ENCODE measurements around the gene MSI2. TPM values are rescaled to one million over a fixed set of nuclear protein-coding genes. Genes with fewer than 3 reads are reported as not detected.
A peak's percentile ranks its signal among the peaks of the same experiment; 100 is the strongest.

MSI2 gene
- total RNA-seq, 2 experiments from 2014 or later = 107 to 111 TPM

DNA sequence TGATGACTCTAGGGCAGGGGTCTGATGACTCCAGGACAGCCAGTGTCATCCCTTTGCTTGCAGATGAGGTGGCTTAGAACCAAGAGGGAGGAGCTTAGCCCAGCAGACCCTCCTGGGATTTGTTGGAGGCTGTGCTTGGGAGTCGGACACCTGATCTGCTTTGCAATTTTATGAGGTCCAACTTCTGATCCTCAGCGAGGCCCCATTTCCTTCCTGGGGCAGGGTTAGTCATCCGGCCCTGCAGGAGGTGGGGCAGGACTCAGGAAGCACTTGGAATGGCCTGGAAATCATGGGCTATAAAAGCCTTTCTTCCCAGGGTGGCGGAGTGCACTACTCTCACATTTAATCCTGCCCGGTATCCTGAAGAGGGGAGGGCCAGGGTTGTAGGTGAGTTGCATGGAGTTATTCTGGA is 168.5 kb downstream of the MSI2 start:
- Mint-ChIP-seq H3K4me3 (no peak overlapping the region), H3K4me1 (peaks cover 25% of the 10 kb centered on the region), H3K27ac (no peak overlapping the region), H3K9me3 (no peaks in the 10 kb centered on the region), H3K27me3 (no peaks in the 10 kb centered on the region), H3K36me3 (ENCODE audit: low read depth) (peaks cover 11% of the 10 kb centered on the region)
- DNase-seq = no peak
- ChIA-PET POLR2A (no interaction called here), CTCF (no interaction called here)

DNA sequence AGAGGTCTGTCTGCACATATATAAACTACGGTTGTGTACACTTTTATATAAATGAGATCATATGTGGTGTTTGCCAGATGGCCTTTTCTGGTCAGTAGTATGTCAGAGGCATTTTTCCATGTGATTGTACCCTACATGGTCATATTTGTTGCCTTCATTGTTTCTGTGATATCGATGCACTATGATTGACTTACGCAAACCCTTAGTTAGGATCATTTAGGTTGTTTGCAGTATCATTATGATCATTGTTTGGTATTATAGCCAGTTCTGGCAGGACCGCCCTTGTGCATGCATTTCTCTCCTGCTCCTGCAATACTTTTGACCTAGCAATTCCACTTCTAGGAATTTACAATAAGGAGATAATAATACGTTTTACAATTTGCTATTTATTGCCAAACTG is 169.1 kb downstream of the MSI2 start:
- no peak overlapping the region for H3K4me3 Mint-ChIP-seq
- H3K9me3 Mint-ChIP-seq = no peaks in the 10 kb centered on the region
- ChIA-PET POLR2A (no interaction called here), CTCF (no interaction called here)
- H3K4me1 Mint-ChIP-seq = peaks cover 25% of the 10 kb centered on the region
- no peak overlapping the region for H3K27ac Mint-ChIP-seq
- H3K27me3 Mint-ChIP-seq = no peaks in the 10 kb centered on the region
- DNase-seq = no peak
- H3K36me3 Mint-ChIP-seq (ENCODE audit: low read depth) = peaks cover 9% of the 10 kb centered on the region

DNA sequence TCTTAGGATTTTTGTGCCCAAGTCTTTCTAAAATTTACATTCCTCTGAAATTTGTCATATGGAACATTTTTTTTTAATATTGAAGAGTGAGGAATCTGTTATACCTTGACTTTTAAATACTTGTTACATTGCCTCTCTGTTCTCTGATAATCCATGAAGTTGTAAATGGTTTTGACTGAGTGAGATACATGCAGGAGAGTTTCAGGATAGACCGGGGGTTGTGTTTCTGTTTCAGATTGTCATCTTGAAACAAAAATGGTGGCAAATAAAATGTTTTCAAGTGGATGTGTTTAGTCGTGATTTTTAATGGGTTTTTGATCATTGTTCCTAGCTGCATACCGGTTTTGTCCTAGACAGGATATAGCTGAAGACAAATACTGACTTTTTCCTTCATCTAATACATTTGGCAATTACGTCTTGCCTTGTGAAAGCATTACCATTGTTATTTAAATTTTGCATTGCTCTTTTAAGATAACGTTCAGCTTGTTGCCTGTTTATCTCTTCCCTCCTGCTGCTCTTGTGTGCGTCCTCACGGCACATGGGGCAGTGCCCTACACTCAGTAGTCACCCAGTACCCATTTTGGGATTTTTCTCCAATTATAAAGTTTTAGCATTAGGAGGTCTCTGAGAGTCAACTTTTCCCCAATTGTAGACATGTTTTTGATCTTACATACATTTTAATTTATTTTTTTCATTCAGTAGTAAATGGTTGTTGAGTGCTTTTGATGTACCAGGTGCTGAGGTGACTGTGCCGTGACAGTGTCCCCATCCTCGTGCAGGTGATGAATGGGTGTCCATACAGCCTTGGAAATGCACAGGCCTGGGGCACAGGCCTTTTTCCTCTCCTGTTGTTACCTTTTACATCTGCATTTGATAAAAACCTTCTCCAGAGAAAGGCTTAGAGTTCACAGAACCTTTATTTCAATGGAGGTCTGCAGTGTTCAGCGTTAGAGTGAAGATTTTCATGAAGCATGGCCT is 169.9 kb downstream of the MSI2 start:
- no peaks in the 10 kb centered on the region for H3K27me3 Mint-ChIP-seq
- no peak for DNase-seq
- H3K9me3 Mint-ChIP-seq = no peaks in the 10 kb centered on the region
- ChIA-PET POLR2A (no interaction called here), CTCF (no interaction called here)
- H3K36me3 Mint-ChIP-seq (ENCODE audit: low read depth) = peaks cover 3% of the 10 kb centered on the region
- H3K4me3 Mint-ChIP-seq = no peak overlapping the region
- peaks cover 26% of the 10 kb centered on the region for H3K4me1 Mint-ChIP-seq
- no peak overlapping the region for H3K27ac Mint-ChIP-seq

DNA sequence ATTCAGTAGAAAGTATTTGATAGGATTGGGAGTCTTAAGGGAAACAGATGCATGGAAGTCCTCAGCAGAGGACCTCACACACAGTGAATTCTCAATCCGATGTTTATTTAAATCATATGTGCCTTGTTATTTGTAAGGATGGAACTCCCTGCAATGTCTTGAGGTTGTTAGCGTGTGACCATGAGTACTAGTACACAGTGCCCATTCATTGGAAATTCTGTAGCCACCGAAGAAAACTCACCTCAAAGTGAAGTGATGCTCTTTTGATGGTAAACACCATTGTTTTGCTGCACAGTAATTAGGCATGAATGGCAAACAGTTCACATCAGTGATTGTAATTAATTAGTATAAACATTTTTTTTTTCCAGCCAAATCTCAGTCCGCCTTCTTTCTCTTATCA is 173.6 kb downstream of the MSI2 start:
- DNase-seq = no peak
- Mint-ChIP-seq H3K9me3 (no peaks in the 10 kb centered on the region), H3K36me3 (ENCODE audit: low read depth) (peaks cover 5% of the 10 kb centered on the region), H3K4me3 (no peak overlapping the region), H3K4me1 (peaks cover 15% of the 10 kb centered on the region), H3K27ac (no peak overlapping the region), H3K27me3 (no peaks in the 10 kb centered on the region)
- ChIA-PET POLR2A (no interaction called here), CTCF (no interaction called here)

DNA sequence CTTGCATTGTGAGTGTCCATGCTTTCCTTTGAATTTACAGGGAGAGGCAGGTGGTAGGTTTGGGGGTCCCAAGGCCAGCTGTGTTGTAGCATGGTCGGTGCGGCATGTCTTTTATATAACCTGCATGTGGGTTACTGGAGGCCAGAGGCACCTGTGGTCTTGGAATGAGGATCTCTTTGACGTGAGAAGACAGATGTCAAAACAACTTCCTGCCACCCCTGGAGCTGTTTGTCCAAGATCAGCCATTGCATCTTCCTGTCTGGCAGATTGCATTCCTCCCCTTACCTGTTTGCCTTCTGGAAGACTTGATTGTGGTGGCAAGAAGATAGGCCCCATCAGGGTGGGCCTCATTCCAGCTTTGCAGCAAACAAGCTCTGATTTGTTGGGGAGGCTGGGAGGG is 175.1 kb downstream of the MSI2 start:
- ChIA-PET CTCF (no interaction called here), POLR2A (no interaction called here)
- H3K27ac Mint-ChIP-seq = no peak overlapping the region
- H3K27me3 Mint-ChIP-seq = no peaks in the 10 kb centered on the region
- DNase-seq = no peak
- no peak overlapping the region for H3K4me3 Mint-ChIP-seq
- H3K36me3 Mint-ChIP-seq (ENCODE audit: low read depth) = peaks cover 10% of the 10 kb centered on the region
- H3K9me3 Mint-ChIP-seq = no peaks in the 10 kb centered on the region
- H3K4me1 Mint-ChIP-seq = peaks cover 4% of the 10 kb centered on the region

DNA sequence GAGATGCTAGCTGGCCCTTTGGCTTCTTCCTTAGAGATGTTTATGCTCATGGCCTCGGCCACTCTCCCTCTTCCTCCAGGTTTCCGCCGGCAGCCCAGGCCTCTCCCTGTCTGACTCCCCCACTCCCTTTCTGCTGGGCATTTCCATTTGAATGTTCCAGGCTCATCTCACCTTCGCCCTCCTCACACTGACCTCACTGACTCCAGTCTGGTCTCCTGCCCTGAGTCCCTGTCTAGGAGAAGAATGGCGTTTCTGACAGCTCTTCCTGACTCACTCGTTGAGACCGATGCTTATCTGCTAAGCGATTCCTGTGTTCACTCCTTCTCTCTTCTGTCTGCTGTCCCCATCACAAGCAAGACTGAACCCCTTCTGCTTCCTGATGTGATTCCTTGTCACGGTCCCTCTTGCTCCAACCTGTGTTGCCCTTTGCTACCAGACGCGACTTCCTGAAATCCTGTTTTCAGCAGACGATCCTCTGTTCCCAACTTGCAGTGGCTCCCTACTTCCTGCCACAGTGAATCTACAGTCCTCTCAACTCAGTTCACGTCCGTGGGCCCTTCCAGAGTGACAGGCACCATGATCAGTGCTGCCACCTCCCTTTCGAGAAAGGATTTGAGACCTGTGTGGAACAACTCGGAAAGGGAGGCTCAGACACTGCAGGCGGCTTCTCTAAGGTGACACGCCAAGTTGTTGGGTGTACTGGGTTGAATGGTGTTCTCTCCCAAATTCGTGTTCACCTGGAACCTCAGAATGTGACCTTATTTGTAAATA is 176.4 kb downstream of the MSI2 start:
- no peaks in the 10 kb centered on the region for H3K9me3 Mint-ChIP-seq
- H3K36me3 Mint-ChIP-seq (ENCODE audit: low read depth) = peaks cover 10% of the 10 kb centered on the region
- H3K4me3 Mint-ChIP-seq = no peak overlapping the region
- no peak overlapping the region for H3K27ac Mint-ChIP-seq
- H3K4me1 Mint-ChIP-seq = peaks cover 4% of the 10 kb centered on the region
- no peak for DNase-seq
- ChIA-PET CTCF (no interaction called here), POLR2A (no interaction called here)
- H3K27me3 Mint-ChIP-seq = no peaks in the 10 kb centered on the region

DNA sequence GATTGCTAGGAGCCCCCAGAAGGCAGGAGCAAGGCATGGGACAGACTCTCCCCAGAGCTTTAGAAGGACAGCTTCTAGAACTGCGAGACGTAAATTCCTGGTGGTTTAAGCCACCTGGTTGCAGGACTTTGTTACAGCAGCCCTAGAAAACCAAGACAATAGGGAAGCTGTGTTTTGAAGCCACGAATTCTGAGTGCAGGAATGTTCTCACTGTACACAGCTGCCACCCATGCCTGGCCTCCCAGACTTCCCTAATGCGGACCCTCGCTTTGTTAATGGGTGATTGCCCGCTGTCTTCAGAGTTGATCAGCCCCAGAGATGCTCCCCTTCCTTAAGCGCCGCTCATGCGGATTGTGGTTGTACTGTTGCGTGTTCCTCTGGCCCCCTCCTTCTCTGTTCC is 177.1 kb downstream of the MSI2 start:
- Mint-ChIP-seq H3K27me3 (no peaks in the 10 kb centered on the region), H3K4me1 (peaks cover 7% of the 10 kb centered on the region), H3K36me3 (ENCODE audit: low read depth) (peaks cover 10% of the 10 kb centered on the region), H3K27ac (no peak overlapping the region), H3K9me3 (no peaks in the 10 kb centered on the region), H3K4me3 (no peak overlapping the region)
- ChIA-PET CTCF (no interaction called here), POLR2A (no interaction called here)
- DNase-seq = no peak

DNA sequence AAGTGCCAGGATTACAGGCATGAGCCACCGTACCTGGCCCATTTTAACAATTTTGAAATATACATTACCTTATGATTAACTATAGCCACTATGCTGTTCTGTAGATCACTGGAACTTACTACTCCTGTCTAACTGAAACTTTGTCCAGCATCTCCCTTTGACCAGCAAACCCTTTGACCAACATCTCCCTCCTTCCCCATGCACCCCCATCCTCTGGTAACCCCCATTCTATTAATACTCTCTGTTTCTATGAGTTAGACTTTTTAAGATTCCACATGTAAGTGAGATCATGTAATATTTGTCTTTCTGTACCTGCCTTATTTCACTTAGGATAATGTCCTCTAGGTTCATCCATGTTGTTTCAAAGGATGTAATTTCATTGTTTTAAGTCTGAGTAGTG is 178.0 kb downstream of the MSI2 start:
- no peak for DNase-seq
- Mint-ChIP-seq H3K27me3 (no peaks in the 10 kb centered on the region), H3K4me3 (no peak overlapping the region), H3K4me1 (peaks cover 13% of the 10 kb centered on the region), H3K9me3 (no peaks in the 10 kb centered on the region), H3K27ac (no peak overlapping the region), H3K36me3 (ENCODE audit: low read depth) (peaks cover 10% of the 10 kb centered on the region)
- CTCF ChIA-PET = no interaction called here
- POLR2A ChIA-PET = no interaction called here

DNA sequence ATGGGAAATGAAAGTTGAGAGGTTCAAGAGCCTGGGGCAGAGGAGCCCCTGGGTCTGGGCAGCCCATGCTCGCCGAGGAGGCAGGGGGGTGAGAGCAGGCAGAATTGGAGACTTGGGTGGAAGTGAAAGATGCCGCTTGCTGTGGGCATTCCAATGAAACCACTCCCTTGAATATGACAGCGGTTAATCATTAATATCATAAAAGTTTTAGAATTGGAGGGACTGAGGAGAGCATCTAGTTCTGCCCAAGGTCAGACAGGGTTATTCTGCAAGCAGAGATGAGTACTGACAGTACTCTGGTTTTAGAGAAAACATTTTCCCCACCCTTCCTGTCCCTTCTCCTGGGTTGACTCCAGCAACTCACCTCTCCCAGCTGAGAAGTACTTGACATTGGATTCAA is 180.2 kb downstream of the MSI2 start:
- ChIA-PET POLR2A (no interaction called here), CTCF (no interaction called here)
- H3K27me3 Mint-ChIP-seq = no peaks in the 10 kb centered on the region
- H3K27ac Mint-ChIP-seq = no peak overlapping the region
- H3K9me3 Mint-ChIP-seq = no peaks in the 10 kb centered on the region
- peaks cover 29% of the 10 kb centered on the region for H3K4me1 Mint-ChIP-seq
- no peak for DNase-seq
- H3K4me3 Mint-ChIP-seq = no peak overlapping the region
- peaks cover 10% of the 10 kb centered on the region for H3K36me3 Mint-ChIP-seq (ENCODE audit: low read depth)

DNA sequence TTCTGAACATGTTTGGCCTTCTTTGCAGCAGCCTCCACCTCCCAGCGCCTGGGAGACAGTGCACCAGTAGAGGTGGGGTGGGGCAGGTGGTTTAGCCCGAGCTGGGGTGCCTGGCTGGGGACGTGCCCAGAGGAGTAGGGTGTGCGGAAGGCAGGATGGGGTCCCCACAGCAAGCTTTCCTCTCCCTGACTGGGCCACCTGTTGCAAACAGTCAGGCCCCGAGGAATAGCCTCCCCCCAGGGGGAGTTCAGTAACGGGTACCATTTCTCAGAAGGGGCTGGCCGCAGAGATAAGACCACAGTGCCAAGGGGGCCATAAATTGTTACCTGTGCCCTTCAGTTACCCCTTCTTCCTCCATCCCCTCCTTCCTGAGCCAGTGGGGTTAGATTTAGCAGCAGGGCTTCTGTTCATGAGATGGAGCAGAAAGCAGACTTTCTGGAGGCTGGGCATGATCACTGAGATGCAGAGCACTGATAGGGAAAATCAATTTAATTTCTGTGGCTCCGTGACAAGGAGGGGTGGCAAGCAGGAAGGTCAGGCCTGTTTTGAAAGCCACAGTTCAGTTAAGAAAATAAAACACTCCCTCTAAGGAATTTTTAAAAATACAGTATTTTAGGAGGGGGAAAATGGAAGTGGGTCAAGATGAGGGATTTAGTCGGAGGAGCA is 181.9 kb downstream of the MSI2 start:
- Mint-ChIP-seq H3K4me1 (peaks cover 44% of the 10 kb centered on the region), H3K9me3 (no peaks in the 10 kb centered on the region), H3K27me3 (no peaks in the 10 kb centered on the region), H3K27ac (no peak overlapping the region), H3K4me3 (no peak overlapping the region), H3K36me3 (ENCODE audit: low read depth) (peaks cover 11% of the 10 kb centered on the region)
- CTCF ChIA-PET = no interaction called here
- POLR2A ChIA-PET = no interaction called here
- no peak for DNase-seq

DNA sequence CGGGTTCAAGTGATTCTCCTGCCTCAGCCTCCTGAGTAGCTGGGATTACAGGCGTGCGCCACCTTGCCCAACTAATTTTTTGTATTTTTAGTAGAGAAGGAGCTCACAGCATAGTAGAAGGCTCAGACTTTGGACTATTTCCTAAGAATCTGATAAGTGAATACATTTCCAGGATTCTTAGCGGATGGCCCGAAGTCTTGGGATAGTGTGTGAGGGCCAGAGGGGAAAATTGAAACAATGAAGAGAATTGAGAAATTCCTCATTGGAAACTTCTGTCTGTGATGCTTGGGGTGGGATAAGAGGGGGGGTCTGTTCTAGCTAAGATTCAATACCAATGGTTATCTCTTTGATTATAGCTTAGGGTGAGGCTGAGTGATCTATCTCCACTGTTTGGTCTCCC is 183.3 kb downstream of the MSI2 start:
- H3K36me3 Mint-ChIP-seq (ENCODE audit: low read depth) = peaks cover 9% of the 10 kb centered on the region
- no peak for DNase-seq
- ChIA-PET CTCF (interaction anchor here (1.0 to 3.2 kb wide), 7 partner anchors 18 to 232 kb away, joined by 3 to 33 read pairs (median 4); no protein-coding TSS in a partner anchor), POLR2A (interaction anchor here (0.7 to 1.0 kb wide), 3 partner anchors 9 to 154 kb away, joined by 3 read pairs; no protein-coding TSS in a partner anchor)
- peak overlapping the region; percentile 85 for H3K27ac Mint-ChIP-seq
- H3K4me1 Mint-ChIP-seq = peaks cover 52% of the 10 kb centered on the region
- no peak overlapping the region for H3K4me3 Mint-ChIP-seq
- H3K27me3 Mint-ChIP-seq = no peaks in the 10 kb centered on the region
- H3K9me3 Mint-ChIP-seq = no peaks in the 10 kb centered on the region

DNA sequence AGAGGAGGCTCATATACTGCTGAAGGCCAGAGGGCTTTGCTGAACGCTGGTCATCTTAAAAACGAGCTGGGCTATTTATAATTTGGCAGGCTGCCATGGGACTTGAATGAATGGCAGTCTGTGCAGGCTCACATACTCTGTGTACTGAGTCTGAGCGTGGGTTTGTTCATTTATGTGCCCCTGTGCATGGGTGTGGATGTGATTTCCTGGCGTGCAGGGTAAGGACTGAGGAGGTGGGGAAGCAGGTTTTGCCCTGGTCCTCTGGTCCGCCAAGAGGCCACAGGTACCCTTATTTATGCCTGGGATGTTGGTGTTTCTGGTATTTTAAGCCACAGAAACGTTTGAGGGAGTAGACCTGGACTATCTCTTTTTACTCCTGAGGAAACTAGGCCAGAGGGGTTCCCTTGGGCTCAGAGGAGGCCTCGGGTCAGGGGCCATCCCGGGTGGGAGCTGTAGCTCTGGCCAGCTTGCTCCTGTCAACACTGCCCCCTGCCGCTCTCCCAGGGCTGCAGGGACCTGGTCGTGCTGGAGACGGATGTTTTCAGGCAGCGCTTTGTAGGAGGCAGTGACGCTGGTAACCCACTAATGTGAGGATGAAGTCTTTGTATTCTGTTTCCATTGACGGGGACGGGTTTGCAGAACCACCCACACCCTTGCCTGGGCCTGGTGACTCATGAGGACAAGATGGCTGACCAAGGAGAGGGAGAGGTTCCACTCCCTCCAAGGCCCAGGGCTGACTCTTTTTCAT is 184.4 kb downstream of the MSI2 start:
- Mint-ChIP-seq H3K4me3 (no peak overlapping the region), H3K36me3 (ENCODE audit: low read depth) (peaks cover 8% of the 10 kb centered on the region)
- POLR2A ChIA-PET = interaction anchor here (0.8 to 1.4 kb wide), 4 partner anchors 20 to 155 kb away, joined by 3 read pairs; no protein-coding TSS in a partner anchor

More for the DNA sequence above, 184.4 kb downstream of the MSI2 start:
- Mint-ChIP-seq H3K27me3 (no peaks in the 10 kb centered on the region), H3K9me3 (no peaks in the 10 kb centered on the region), H3K27ac (peak overlapping the region; percentile 85), H3K4me1 (peaks cover 57% of the 10 kb centered on the region)
- DNase-seq = peak; percentile 74
- CTCF ChIA-PET = interaction anchor here (0.7 to 3.2 kb wide), 10 partner anchors 14 to 231 kb away, joined by 3 to 33 read pairs (median 4); no protein-coding TSS in a partner anchor

All from activated CD4-positive, alpha-beta memory T cell treated with anti-CD3 and anti-CD28 coated beads, Interleukin-2, amount 10 ng/mL, durations not matched to agents 7 days and 5 days (primary cell).